Nephron progenitor cell (in vitro differentiated cells): ENCODE results near the gene ZCCHC3.
"Not testable (repeated sequence)": the region's sequence is repeated elsewhere in the genome, so short reads cannot be mapped to it uniquely, and the experiment has no call there.

ENCODE experiments used
- DNase-seq: peaks from one replicate; pipeline ENCODE4 v3.0.0; 2021
- H3K27ac Mint-ChIP-seq: 2 replicates; pipeline ENCODE4 v1.8.0; 2021; ENCODE audit warnings: mild to moderate bottlenecking, moderate library complexity, mixed read lengths
- H3K27me3 Mint-ChIP-seq: 2 replicates; pipeline ENCODE4 v1.8.0; 2021; ENCODE audit warnings: mild to moderate bottlenecking, low read depth, mixed read lengths; ENCODE audit not compliant: poor library complexity
- H3K36me3 Mint-ChIP-seq: 2 replicates; pipeline ENCODE4 v1.8.0; 2021; ENCODE audit warnings: low read depth, mixed read lengths
- H3K4me1 Mint-ChIP-seq: 2 replicates; pipeline ENCODE4 v1.8.0; 2021; ENCODE audit warnings: mixed read lengths
- H3K4me3 Mint-ChIP-seq: 2 replicates; pipeline ENCODE4 v1.8.0; 2021; ENCODE audit warnings: mild to moderate bottlenecking, moderate library complexity, mixed read lengths
- H3K9me3 Mint-ChIP-seq: 2 replicates; pipeline ENCODE4 v1.8.0; 2021; ENCODE audit warnings: mild to moderate bottlenecking, moderate library complexity, mixed read lengths
- CTCF ChIP-seq: fragments of 200-600 bp; sonication (generic); IDR thresholded peaks from 2 replicates; pipeline ENCODE4 v1.5.0; 2021; ENCODE audit warnings: antibody characterized with exemption

ZCCHC3 gene

DNA sequence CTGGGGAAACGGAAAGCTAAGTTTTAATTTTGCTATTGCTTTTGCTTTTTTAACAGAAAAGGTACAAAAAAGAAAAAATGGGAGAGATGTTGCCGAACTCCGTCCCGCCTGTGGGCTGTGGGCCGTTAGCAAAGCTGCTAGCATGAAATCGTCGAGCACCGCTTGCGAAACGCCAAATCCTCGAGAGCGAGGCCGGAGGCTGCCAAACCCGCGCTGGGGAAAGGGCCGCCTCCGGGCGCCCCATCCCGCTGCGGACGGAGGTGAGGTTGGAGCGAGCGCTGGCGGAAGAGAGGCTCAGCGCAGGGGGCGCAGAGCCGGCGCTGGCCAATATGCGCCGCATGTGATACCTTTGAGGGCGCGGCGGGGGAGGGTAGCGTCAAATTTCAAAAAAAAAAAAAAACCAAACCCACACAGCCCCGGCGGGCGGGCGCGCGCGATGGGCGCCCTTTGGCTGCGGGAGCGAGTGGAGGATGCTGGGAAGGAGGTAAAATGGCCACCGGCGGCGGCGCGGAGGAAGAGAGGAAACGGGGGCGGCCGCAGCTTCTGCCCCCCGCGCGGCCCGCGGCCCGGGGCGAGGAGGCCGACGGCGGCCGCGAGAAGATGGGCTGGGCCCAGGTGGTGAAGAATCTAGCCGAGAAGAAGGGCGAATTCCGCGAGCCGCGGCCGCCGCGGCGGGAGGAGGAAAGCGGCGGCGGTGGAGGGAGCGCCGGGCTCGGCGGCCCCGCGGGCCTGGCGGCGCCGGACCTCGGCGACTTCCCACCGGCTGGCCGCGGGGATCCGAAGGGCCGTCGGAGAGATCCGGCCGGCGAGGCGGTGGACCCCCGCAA lies at the start of gene ZCCHC3:
TSS of gene ZCCHC3 (plus strand) at position 473 of the 827 bp plus-strand sequence. CDS start at position 490, 17 bp downstream.
- peak within 1 kb of the TSS; percentile 100 for H3K4me3 Mint-ChIP-seq
- TF ChIP-seq CTCF, result no peak
- H3K36me3 Mint-ChIP-seq, result peaks cover 11% of the 10 kb centered on the region
- peaks cover 5% of the 10 kb centered on the region for H3K9me3 Mint-ChIP-seq
- peak within 1 kb of the TSS; percentile 99 for H3K27ac Mint-ChIP-seq
- H3K4me1 Mint-ChIP-seq, result peaks cover 67% of the 10 kb centered on the region
- peaks cover 5% of the 10 kb centered on the region for H3K27me3 Mint-ChIP-seq
- DNase-seq, result peak; percentile 86

DNA sequence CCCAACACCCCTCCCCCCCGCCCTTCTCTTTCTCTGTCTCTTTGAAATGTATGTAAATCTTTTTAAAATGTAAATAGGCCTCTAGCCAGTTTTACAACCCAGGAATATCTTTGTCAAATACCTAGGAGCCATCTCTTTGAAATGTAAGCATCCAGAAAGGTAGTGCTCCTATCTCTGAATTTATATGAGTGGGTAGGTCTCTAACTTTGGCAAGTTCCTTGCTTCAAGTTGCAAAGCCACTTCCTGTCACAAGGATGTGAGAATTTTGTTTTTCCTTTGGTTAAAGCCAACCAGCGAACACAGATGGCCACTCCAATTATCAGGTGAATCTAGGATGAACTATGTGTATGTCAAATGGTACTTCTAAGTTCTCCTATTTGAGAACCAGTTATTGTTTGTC lies 46.0 kb upstream of the ZCCHC3 start:
- peaks cover 19% of the 10 kb centered on the region for H3K9me3 Mint-ChIP-seq
- H3K4me3 Mint-ChIP-seq, result no peak overlapping the region
- DNase-seq, result no peak
- peaks cover 5% of the 10 kb centered on the region for H3K4me1 Mint-ChIP-seq
- no peak overlapping the region for H3K27ac Mint-ChIP-seq
- no peak for TF ChIP-seq CTCF
- no peaks in the 10 kb centered on the region for H3K36me3 Mint-ChIP-seq
- H3K27me3 Mint-ChIP-seq, result peaks cover 8% of the 10 kb centered on the region

- Mint-ChIP-seq H3K4me3 (no peak overlapping the region), H3K4me1 (peaks cover 5% of the 10 kb centered on the region), H3K36me3 (no peaks in the 10 kb centered on the region), H3K27me3 (peaks cover 9% of the 10 kb centered on the region), H3K27ac (no peak overlapping the region), H3K9me3 (peaks cover 7% of the 10 kb centered on the region)
- DNase-seq, result no peak
- TF ChIP-seq CTCF, result no peak
These were observed 44.6 kb upstream of the ZCCHC3 start for GRCh38 chr20:252801-253200.

- not testable (repeated sequence) for H3K4me1 Mint-ChIP-seq, H3K27ac Mint-ChIP-seq, H3K4me3 Mint-ChIP-seq, H3K9me3 Mint-ChIP-seq, DNase-seq, H3K36me3 Mint-ChIP-seq
- H3K27me3 Mint-ChIP-seq, result peaks cover 10% of the 10 kb centered on the region
These were observed 43.9 kb upstream of the ZCCHC3 start for GRCh38 chr20:253447-253846.

GRCh38 chr20:257419-257818 lies 40.0 kb upstream of the ZCCHC3 start, which contains the start of gene DEFB132:
Gene DEFB132, plus strand, starts transcription at chr20:257724. Its CDS starts 55 bp downstream, at chr20:257779.
- H3K4me1 Mint-ChIP-seq, result peaks cover 5% of the 10 kb centered on the region
- no peaks in the 10 kb centered on the region for H3K9me3 Mint-ChIP-seq
- no peak for TF ChIP-seq CTCF
- H3K27me3 Mint-ChIP-seq, result peaks cover 16% of the 10 kb centered on the region
- no peaks in the 10 kb centered on the region for H3K36me3 Mint-ChIP-seq
- no peak for DNase-seq
- H3K27ac Mint-ChIP-seq, result no peak within 1 kb of the TSS
- H3K4me3 Mint-ChIP-seq, result no peak within 1 kb of the TSS

DNA sequence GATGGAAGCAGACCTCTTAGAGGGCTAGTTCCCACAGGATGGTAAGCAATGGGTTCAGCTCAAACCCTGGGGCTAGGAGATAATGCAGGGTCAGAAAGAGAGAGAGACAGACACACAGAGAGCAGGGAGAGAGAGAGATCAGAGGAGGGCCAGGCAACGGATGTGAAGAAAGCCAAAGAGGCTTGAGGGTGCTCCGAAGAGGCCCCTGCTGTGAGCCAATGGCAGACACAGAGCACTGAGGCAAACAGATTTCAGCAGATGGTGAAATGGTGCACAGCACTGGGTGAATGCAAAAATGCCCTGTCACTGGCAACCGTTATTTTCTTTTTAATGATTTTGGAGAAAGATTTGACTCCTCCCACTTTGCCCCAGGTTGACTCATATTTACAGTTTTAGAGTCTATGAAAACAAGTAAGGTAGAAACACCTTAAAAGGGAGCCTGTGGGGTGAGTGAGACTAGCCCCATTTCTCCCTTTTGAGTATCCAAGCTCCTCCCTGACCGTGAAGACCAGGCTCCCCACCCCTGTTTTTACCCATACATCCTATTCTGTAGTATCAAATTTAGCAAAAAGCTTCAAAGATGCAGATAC lies 39.0 kb upstream of the ZCCHC3 start:
- no peak overlapping the region for H3K27ac Mint-ChIP-seq
- H3K4me1 Mint-ChIP-seq, result peaks cover 5% of the 10 kb centered on the region
- no peak for TF ChIP-seq CTCF
- no peak for DNase-seq
- no peaks in the 10 kb centered on the region for H3K36me3 Mint-ChIP-seq
- H3K9me3 Mint-ChIP-seq, result no peaks in the 10 kb centered on the region
- peaks cover 16% of the 10 kb centered on the region for H3K27me3 Mint-ChIP-seq
- H3K4me3 Mint-ChIP-seq, result no peak overlapping the region
